Ascending aorta (tissue), 2 donors: Measurements from ENCODE around the gene FAM240B. TPM values are rescaled to one million over a fixed set of nuclear protein-coding genes. Genes with fewer than 3 reads are reported as not detected.

ENCODE experiments used
- DNase-seq, 2 donors: peaks; one replicate each; pipeline ENCODE4 v3.0.0-alpha.2; 2019; ENCODE audit warnings: low spot score in 2 of 2
- H3K27ac ChIP-seq, 2 donors: fragments of 200-600 bp; sonication (generic); one replicate each; pipeline ENCODE4 v1.5.1; 2016 to 2017; ENCODE audit warnings: mild to moderate bottlenecking in 1 of 2
- H3K27me3 ChIP-seq: fragments of 200-600 bp; sonication (generic); one replicate; pipeline ENCODE4 v1.5.1; 2017
- H3K36me3 ChIP-seq, 2 donors: fragments of 200-600 bp; sonication (generic); one replicate each; pipeline ENCODE4 v1.5.1; 2016
- H3K4me1 ChIP-seq, 2 donors: fragments of 200-600 bp; sonication (generic); one replicate each; pipeline ENCODE4 v1.5.1; 2016 to 2017; ENCODE audit warnings: mild to moderate bottlenecking in 1 of 2
- H3K4me3 ChIP-seq, 2 donors: fragments of 200-600 bp; sonication (generic); one replicate each; pipeline ENCODE4 v1.5.1; 2016 to 2017; ENCODE audit warnings: mild to moderate bottlenecking in 1 of 2
- H3K9me3 ChIP-seq, 2 donors: fragments of 200-600 bp; sonication (generic); one replicate each; pipeline ENCODE4 v1.5.1; 2016
- CTCF ChIP-seq, 3 experiments: fragments of 200-600 bp in 2 of 3; fragments of 450-650 bp in 1 of 3; sonication (generic) in 2 of 3; IDR thresholded peaks; one replicate each; pipeline ENCODE4 v1.5.1; 2016 to 2019; ENCODE audit warnings: antibody characterized with exemption in 3 of 3, mild to moderate bottlenecking in 1 of 3, moderate library complexity in 1 of 3
- intact Hi-C: fragments of 100-400 bp; cut with DNase I; formaldehyde crosslinking; loops from one replicate; pipeline ENCODE4 v1.15.1; 2023
- total RNA-seq: library from RNA; depleted of rRNA; stranded (reverse); fragments of >200 nt; gene quantifications from one replicate; pipeline ENCODE4 v1.1.0, GENCODE V29; 2016

FAM240B gene
- total RNA-seq, 1 donor from 2014 or later, result not detected

- H3K27ac ChIP-seq, result no peak overlapping the region
Measured at GRCh38 chr9:38690574-38690973, 29.4 kb downstream of the FAM240B start.

GRCh38 chr9:38689678-38690077 lies 30.3 kb downstream of the FAM240B start:
- intact Hi-C loops, result no loop called here
- Histone ChIP-seq H3K4me3 (no peak overlapping the region), H3K27me3 (no peaks in the 10 kb centered on the region), H3K4me1 (no peaks in the 10 kb centered on the region), H3K27ac (no peak overlapping the region), H3K9me3 (no peaks in the 10 kb centered on the region), H3K36me3 (no peaks in the 10 kb centered on the region)
- no peak for DNase-seq
- no peak for TF ChIP-seq CTCF (IDR thresholded peaks at IDR 0.05)

More at GRCh38 chr9:38690574-38690973, 29.4 kb downstream of the FAM240B start:
- H3K4me1 ChIP-seq, result no peaks in the 10 kb centered on the region
- no peak for DNase-seq
- no peak for TF ChIP-seq CTCF (IDR thresholded peaks at IDR 0.05)
- intact Hi-C loops, result no loop called here
- no peaks in the 10 kb centered on the region for H3K36me3 ChIP-seq
- no peak overlapping the region for H3K4me3 ChIP-seq
- no peaks in the 10 kb centered on the region for H3K27me3 ChIP-seq
- H3K9me3 ChIP-seq, result no peaks in the 10 kb centered on the region

- intact Hi-C loops, result no loop called here
- H3K9me3 ChIP-seq, result no peaks in the 10 kb centered on the region
- no peaks in the 10 kb centered on the region for H3K4me1 ChIP-seq
- peak overlapping the region in 1 of 2 donors; percentile 33 for H3K4me3 ChIP-seq
- H3K27me3 ChIP-seq, result no peaks in the 10 kb centered on the region
- H3K36me3 ChIP-seq, result no peaks in the 10 kb centered on the region
- no peak overlapping the region for H3K27ac ChIP-seq
- DNase-seq, result no peak
- no peak for TF ChIP-seq CTCF (IDR thresholded peaks at IDR 0.05)
Measured at GRCh38 chr9:38687992-38688391, 31.9 kb downstream of the FAM240B start.

GRCh38 chr9:38687389-38687842 lies 32.5 kb downstream of the FAM240B start:
- no peaks in the 10 kb centered on the region for H3K27me3 ChIP-seq
- no peak overlapping the region for H3K27ac ChIP-seq
- no peaks in the 10 kb centered on the region for H3K9me3 ChIP-seq
- intact Hi-C loops, result no loop called here
- no peaks in the 10 kb centered on the region for H3K36me3 ChIP-seq
- DNase-seq, result no peak
- H3K4me3 ChIP-seq, result peak overlapping the region; percentile 33
- H3K4me1 ChIP-seq, result no peaks in the 10 kb centered on the region
- no peak for TF ChIP-seq CTCF (IDR thresholded peaks at IDR 0.05)

- intact Hi-C loops, result no loop called here
- Histone ChIP-seq H3K36me3 (no peaks in the 10 kb centered on the region), H3K9me3 (no peaks in the 10 kb centered on the region), H3K27me3 (no peaks in the 10 kb centered on the region), H3K4me3 (peak overlapping the region in 1 of 2 donors; percentile 33), H3K27ac (no peak overlapping the region), H3K4me1 (no peaks in the 10 kb centered on the region)
- DNase-seq, result no peak
- TF ChIP-seq CTCF (IDR thresholded peaks at IDR 0.05), result no peak
Measured at GRCh38 chr9:38686933-38687332, 33.0 kb downstream of the FAM240B start.

- Histone ChIP-seq H3K4me3 (no peak overlapping the region), H3K9me3 (no peaks in the 10 kb centered on the region), H3K27me3 (no peaks in the 10 kb centered on the region), H3K27ac (no peak overlapping the region), H3K36me3 (no peaks in the 10 kb centered on the region), H3K4me1 (no peaks in the 10 kb centered on the region)
- TF ChIP-seq CTCF (IDR thresholded peaks at IDR 0.05), result no peak
- no peak for DNase-seq
- intact Hi-C loops, result no loop called here
Measured at GRCh38 chr9:38685535-38685934, 34.4 kb downstream of the FAM240B start.
